GM18508 (cell line): ENCODE results near the gene SLC16A8.

Experiments
- ATAC-seq: cut with Tn5 transposase; IDR thresholded peaks from one replicate; pipeline ENCODE4 v1.9.1; 2021; ENCODE audit warnings: moderate number of reproducible peaks; ENCODE audit not compliant: insufficient read depth, unreplicated experiment

Gene SLC16A8

DNA sequence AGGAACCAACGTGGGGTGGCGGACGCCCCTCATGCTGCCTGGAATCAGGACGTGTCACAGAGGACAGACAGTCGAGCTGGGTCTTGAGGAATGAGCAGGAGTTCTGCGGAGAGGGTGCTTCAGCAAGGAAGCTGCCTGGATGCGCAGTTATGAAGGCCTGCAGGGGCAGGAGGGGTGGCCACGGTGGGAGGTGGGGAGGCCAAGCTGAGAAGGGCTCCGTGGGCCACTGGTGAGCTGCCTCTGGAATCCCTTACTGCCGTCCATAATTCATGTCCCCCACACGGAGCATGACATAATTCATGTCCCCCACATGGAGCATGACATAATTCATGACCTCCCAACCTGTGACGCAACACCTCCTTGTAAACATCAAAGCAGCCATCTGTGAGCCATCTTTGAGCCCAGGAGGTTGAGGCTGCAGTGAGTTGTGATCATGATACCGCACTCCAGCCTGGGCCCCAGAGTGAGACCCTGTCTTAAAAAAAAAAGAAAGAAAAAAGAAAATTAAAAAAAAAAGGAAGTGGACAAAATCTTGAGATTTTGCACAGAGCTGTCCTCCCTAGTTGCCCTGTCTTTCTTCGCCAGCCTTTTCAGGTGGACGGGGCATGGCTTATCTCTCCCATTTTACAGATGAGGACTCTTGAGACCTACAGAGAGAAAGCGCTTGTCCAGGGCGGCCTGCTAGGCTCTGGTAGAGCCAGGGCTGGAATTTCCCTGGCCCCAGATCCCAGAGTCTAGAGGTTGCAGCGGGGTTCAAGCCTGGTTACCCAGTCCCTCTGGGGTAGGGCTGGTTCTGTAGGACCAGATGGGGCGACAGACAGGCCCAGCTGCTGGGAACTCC, 51.1 kb downstream of the SLC16A8 start:
- ATAC-seq: no peak

- ATAC-seq: no peak
These were observed 52.5 kb downstream of the SLC16A8 start for GRCh38 chr22:38031491-38031890.

GRCh38 chr22:38030311-38031133, 53.5 kb downstream of the SLC16A8 start:
- no peak for ATAC-seq

- no peak for ATAC-seq
These were observed 54.1 kb downstream of the SLC16A8 start for GRCh38 chr22:38029901-38030300.

DNA sequence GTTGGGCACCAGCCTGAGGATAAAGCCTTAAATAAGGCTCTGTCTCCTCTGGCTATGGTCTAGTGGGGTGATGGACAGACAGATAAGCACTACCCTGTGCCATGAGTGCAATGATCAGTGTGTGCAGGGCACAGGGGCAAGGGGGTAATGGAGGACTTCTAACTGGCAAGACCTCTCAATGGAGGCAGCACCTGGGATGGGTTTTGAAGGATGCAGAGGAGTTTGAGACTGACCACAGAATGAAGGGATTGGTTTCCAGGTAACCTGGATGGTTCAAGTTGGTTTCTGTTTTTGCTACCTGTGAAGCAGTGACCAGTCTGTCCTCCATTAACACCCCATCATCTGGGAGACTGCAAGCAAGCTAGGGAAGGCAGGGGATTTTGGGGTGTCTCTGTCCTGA, 54.6 kb downstream of the SLC16A8 start:
- ATAC-seq: no peak

GRCh38 chr22:38028344-38029130, 55.4 kb downstream of the SLC16A8 start:
- ATAC-seq: no peak
